HG02938 (cell line): ENCODE data around the gene SIK1.

ENCODE experiments used
- ATAC-seq: cut with Tn5 transposase; IDR thresholded peaks from one replicate; pipeline ENCODE4 v1.9.1; 2021; ENCODE audit warnings: mild to moderate bottlenecking, moderate library complexity; ENCODE audit not compliant: unreplicated experiment

Gene SIK1

GRCh38 chr21:43369124-43369523 is 57.8 kb downstream of the SIK1 start:
- no peak for ATAC-seq

DNA sequence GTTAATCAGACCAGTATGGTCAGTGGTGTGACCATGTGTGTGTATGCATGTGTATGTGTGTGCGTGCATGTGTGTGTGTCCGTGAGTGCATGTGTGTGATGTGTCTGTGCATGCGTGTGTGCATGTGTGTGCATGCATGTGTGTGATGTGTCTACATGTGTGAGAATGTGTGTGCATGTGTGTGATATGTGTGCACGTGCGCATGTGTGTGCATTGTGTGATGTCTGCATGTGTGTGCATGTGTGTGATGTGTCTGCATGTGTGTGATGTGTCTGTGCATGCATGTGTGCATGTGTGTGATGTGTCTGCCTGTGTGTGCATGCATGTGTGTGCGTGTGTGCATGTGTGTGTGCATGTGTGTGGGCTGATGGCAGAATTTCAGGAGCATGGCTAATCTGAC is 58.2 kb downstream of the SIK1 start:
- no peak for ATAC-seq

DNA sequence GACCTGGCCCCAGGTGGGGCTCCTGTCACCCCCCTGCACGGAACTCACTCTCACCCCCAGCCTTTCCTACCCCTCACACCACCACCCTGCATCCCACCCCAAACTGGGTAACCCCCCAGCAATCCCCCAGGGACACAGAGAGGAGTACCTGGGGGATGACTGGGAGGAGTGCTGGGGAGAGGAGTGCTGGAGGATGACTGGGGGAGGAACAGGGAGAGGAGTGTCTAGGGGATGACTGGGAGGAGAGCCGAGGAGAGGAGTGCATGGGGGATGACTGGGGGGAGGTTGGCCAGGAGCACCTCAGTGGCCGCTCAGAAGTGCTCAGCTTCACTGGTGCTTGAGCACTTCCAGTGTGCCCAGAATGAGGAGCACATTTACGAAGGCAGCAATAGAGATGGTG is 59.1 kb downstream of the SIK1 start:
- no peak for ATAC-seq

DNA sequence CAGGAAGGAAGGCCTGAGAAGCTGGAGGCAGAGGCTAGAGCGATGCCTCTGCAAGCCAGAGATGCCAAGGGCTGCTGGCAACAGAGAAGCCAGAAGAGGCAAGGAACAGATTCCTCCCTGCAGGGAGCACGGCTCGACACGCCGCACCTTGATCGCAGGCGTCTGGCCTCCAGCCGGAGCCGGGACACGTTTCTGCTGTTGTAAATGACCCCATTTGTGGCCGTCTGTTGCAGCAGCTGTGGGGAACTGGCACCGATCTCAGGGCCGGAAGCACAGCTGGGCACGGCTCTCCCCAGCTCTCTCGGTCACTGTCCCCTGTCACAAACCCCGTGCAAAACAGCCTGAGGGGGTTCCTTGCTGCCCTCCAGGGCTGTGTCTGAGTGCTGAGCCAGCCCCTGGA is 59.6 kb downstream of the SIK1 start:
- no peak for ATAC-seq

DNA sequence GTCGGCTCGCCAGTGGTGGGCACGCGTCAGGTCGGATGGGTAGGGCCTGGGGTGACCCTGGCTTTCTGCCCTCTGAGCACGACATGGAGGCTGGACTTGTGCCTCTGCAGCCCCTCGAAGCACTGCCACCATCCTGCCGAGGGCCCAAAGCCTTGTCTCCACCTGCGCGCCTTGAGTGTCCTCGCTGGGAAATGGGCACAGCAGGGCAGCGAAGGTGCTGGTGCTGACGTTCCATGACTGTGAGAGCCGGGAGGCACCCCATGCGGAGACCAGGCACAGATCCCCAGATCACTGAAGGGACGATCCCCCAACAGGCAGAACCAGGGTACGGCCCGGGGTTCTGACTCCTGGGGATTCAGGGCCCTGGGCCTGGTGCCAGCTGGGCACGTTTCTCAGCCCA is 60.3 kb downstream of the SIK1 start:
- no peak for ATAC-seq

DNA sequence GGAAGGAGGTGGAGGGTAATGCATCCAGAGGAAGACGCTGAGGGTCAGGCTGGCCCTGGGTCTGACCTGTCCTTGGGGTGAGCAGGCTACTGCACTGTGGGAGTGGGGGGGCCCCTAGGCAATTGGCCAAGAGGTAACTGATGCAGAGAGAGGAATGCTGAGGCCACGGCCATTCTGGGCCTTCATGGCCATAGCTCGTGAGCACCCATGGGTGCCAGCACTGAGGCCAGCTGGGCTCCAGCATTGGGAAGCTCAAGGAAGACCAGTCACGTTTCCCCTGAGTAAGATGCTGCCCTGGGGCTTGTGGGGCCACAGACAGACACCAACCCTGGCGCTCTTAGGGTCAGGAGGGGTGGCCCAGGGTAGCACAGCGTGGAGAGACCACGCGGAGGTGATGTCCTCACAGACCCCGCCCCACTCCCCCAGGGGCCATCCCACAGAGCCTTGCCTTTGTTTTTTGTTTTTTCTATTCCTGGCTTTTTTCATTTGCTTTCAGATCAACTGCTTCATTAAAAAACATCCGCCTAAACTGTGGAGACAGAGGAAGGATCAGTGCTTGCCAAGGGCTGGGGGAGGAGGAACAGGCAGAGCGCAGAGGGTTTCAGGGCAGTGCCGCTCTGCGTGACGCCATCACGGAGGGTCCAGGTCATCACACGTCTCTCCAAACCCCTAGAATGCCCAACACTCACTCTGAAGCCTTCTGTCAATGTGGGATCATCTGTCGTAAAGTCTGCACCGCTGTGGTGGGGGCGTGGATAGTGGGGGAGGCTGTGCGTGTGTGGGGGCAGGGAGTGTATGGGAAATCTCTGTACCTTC is 61.1 kb downstream of the SIK1 start:
- ATAC-seq: no peak

- ATAC-seq: no peak
Observed at GRCh38 chr21:43364851-43365424, 62.0 kb downstream of the SIK1 start.
